ENCODE measurements around the gene ASB4. TPM values are rescaled to one million over a fixed set of nuclear protein-coding genes. Genes with fewer than 3 reads are reported as not detected.
A peak's percentile ranks its signal among the peaks of the same experiment; 100 is the strongest.

Gene ASB4, protein sequence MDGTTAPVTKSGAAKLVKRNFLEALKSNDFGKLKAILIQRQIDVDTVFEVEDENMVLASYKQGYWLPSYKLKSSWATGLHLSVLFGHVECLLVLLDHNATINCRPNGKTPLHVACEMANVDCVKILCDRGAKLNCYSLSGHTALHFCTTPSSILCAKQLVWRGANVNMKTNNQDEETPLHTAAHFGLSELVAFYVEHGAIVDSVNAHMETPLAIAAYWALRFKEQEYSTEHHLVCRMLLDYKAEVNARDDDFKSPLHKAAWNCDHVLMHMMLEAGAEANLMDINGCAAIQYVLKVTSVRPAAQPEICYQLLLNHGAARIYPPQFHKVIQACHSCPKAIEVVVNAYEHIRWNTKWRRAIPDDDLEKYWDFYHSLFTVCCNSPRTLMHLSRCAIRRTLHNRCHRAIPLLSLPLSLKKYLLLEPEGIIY
- total RNA-seq (not detected in 2 replicates), polyA plus RNA-seq (not detected in 2 replicates), polyA minus RNA-seq (not detected in 2 replicates), Bru-seq, nascent RNA (percentile 4 among the genes with signal in this experiment), BruChase-seq, experiment 1, labeled RNA remaining after a 6-hour chase (percentile 5 among the genes with signal in this experiment), BruChase-seq, experiment 2, labeled RNA remaining after a 2-hour chase (percentile 7 among the genes with signal in this experiment)
- not detected in 2 replicates for polyA plus RNA-seq (2011; cell fraction: cytosol; rRNA removed)
- not detected in 2 replicates for polyA plus RNA-seq (2011; cell fraction: nucleus; rRNA removed)
- polyA plus RNA-seq (2012), result not detected in 2 replicates
- polyA minus RNA-seq (2011; cell fraction: cytosol; rRNA and poly(A)+ RNA removed), result not detected
- polyA minus RNA-seq (2011; cell fraction: nucleus; rRNA and poly(A)+ RNA removed), result not detected in 2 replicates
- long read RNA-seq, result 0 reads

DNA sequence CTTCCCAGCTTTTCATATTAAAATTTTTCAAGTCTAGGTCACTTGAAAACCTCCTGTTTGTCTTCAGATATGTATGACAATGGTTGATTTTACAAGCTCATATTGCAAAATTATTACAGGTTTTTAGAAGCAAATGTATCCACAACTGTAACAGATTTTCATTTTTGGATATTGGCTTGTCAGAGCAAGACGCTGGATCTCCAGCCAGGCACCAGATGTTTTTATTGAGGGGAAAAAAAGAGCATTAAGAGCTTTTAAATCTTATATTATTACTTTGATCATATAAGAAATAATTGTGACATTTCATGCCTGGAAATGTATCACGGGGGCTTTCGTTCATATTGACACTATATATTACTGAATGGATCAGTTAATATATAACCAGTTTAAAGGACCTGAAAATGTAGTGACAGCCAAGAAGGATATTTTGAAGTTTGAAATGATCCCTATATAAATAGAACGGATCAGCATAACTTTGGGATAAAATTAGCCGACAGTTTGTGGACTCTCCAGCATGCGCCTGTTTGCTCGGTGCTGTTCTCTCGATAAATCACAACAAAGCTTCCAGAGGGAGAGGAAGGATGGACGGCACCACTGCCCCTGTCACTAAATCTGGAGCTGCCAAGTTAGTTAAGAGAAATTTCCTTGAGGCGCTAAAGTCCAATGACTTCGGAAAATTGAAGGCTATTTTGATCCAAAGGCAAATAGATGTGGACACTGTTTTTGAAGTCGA lies at the start of gene ASB4:
Gene ASB4 (plus strand): TSS at position 553 of the 733 bp plus-strand sequence. CDS start 29 bp downstream, at position 582.
- Histone ChIP-seq H3K36me3 (ENCODE audit: control insufficient read depth in 2 of 2, extremely low read depth in 1 of 2, insufficient read depth in 2 of 2, low read length in 2 of 2) (no peaks in the 10 kb centered on the region), H3K9me1 (replicated peaks; ENCODE audit: control insufficient read depth, extremely low read depth, insufficient read depth, low read length) (no peaks in the 10 kb centered on the region), H3K27me3 (ENCODE audit: control insufficient read depth in 2 of 2, insufficient read depth in 2 of 2, low read length in 2 of 2) (peaks cover 0 to 1% of the 10 kb centered on the region in 2 experiments), H3K4me2 (ENCODE audit: insufficient read depth, low read length) (no peak within 1 kb of the TSS), H4K20me1 (replicated peaks; ENCODE audit: control insufficient read depth, extremely low read depth, insufficient read depth, low read length) (no peaks in the 10 kb centered on the region), H3K27ac (ENCODE audit: insufficient read depth, low read depth, low read length) (no peak within 1 kb of the TSS), H3K9me3 (replicated peaks; ENCODE audit: control insufficient read depth, insufficient read depth, low read length) (no peaks in the 10 kb centered on the region), H3K79me2 (ENCODE audit: control insufficient read depth, insufficient read depth, low read length) (no peaks in the 10 kb centered on the region), H3K4me1 (ENCODE audit: control insufficient read depth, extremely low read depth, insufficient read depth, low read length) (no peaks in the 10 kb centered on the region), H3K9ac (replicated peaks; ENCODE audit: extremely low read depth, insufficient read depth, low read length) (no peak within 1 kb of the TSS), H2AFZ (ENCODE audit: low read depth, low read length) (no peak within 1 kb of the TSS), H3K4me3 (replicated peaks in 1 of 3; ENCODE audit: insufficient read depth in 1 of 3, low read depth in 1 of 3, low read length in 3 of 3) (no peak within 1 kb of the TSS)
- DNase-seq (ENCODE audit: low read depth, low spot score) (no peak), FAIRE-seq (no peak)
- ChIA-PET CTCF (interaction anchor here (0.8 to 2.6 kb wide), 6 partner anchors 9 to 1036 kb away, joined by 3 to 8 read pairs (median 6); no protein-coding TSS in a partner anchor), POLR2A (no interaction called here)
- intact Hi-C loops (cut with micrococcal nuclease), result no loop called here
- TF ChIP-seq FOS (IDR thresholded peaks at IDR 0.05; ENCODE audit: borderline replicate concordance, insufficient read depth, low read length), result no peak
- no peak for TF ChIP-seq POLR2AphosphoS5 (IDR thresholded peaks at IDR 0.05; ENCODE audit: insufficient read depth, low read depth, low read length)
- TF ChIP-seq EZH2 (IDR thresholded peaks at IDR 0.05; ENCODE audit: borderline replicate concordance, low read depth, low read length, severe bottlenecking), result no peak
- TF ChIP-seq MYC (IDR thresholded peaks at IDR 0.05; ENCODE audit: low read depth, low read length), result no peak
- TF ChIP-seq POLR2A (IDR thresholded peaks at IDR 0.05; ENCODE audit: low read depth, low read length), result no peak
- TF ChIP-seq, protein P1, sequence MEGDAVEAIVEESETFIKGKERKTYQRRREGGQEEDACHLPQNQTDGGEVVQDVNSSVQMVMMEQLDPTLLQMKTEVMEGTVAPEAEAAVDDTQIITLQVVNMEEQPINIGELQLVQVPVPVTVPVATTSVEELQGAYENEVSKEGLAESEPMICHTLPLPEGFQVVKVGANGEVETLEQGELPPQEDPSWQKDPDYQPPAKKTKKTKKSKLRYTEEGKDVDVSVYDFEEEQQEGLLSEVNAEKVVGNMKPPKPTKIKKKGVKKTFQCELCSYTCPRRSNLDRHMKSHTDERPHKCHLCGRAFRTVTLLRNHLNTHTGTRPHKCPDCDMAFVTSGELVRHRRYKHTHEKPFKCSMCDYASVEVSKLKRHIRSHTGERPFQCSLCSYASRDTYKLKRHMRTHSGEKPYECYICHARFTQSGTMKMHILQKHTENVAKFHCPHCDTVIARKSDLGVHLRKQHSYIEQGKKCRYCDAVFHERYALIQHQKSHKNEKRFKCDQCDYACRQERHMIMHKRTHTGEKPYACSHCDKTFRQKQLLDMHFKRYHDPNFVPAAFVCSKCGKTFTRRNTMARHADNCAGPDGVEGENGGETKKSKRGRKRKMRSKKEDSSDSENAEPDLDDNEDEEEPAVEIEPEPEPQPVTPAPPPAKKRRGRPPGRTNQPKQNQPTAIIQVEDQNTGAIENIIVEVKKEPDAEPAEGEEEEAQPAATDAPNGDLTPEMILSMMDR (IDR thresholded peaks at IDR 0.05; ENCODE audit: extremely low read depth in 1 of 2, insufficient read depth in 1 of 2, low read depth in 1 of 2, low read length in 2 of 2), result no peak
- TF ChIP-seq, protein P2, sequence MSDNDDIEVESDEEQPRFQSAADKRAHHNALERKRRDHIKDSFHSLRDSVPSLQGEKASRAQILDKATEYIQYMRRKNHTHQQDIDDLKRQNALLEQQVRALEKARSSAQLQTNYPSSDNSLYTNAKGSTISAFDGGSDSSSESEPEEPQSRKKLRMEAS (IDR thresholded peaks at IDR 0.05; ENCODE audit: insufficient read depth, insufficient read length), result no peak
- dilution Hi-C loops (cut with MboI; ENCODE audit: extremely low pct_ligation_motif_present, low sequenced_read_pairs), result no loop called here
- BruUV-seq (replicated peaks), result no TSS peak

All from endothelial cell of umbilical vein (primary cell).